HG03565 (cell line): ENCODE measurements around the gene KIAA1958.
A peak's percentile ranks its signal among the peaks of the same experiment; 100 is the strongest.
"Not testable (repeated sequence)": the region's sequence is repeated elsewhere in the genome, so short reads cannot be mapped to it uniquely, and the experiment has no call there.

Experiments
- ATAC-seq: cut with Tn5 transposase; IDR thresholded peaks from one replicate; pipeline ENCODE4 v1.9.1; 2021; ENCODE audit warnings: mild to moderate bottlenecking, moderate library complexity; ENCODE audit not compliant: unreplicated experiment

The KIAA1958 gene

GRCh38 chr9:112586599-112587155, 100.0 kb downstream of the KIAA1958 start:
- no peak for ATAC-seq

GRCh38 chr9:112591875-112592274, 105.2 kb downstream of the KIAA1958 start:
- ATAC-seq = not testable (repeated sequence)

GRCh38 chr9:112599732-112600131, 113.1 kb downstream of the KIAA1958 start:
- no peak for ATAC-seq

- no peak for ATAC-seq
Measured at GRCh38 chr9:112601636-112602035, 115.0 kb downstream of the KIAA1958 start.

GRCh38 chr9:112604790-112605189, 118.2 kb downstream of the KIAA1958 start:
- ATAC-seq = no peak

GRCh38 chr9:112605518-112605917, 118.9 kb downstream of the KIAA1958 start:
- peak; percentile 91 for ATAC-seq

GRCh38 chr9:112605963-112606699, 119.5 kb downstream of the KIAA1958 start:
- ATAC-seq = no peak

GRCh38 chr9:112608851-112609250, 122.2 kb downstream of the KIAA1958 start:
- ATAC-seq = no peak

GRCh38 chr9:112615584-112616266, 129.1 kb downstream of the KIAA1958 start:
- ATAC-seq = no peak

GRCh38 chr9:112617371-112617770, 130.7 kb downstream of the KIAA1958 start:
- no peak for ATAC-seq

- no peak for ATAC-seq
Measured at GRCh38 chr9:112618385-112619009, 131.9 kb downstream of the KIAA1958 start.

GRCh38 chr9:112620388-112620787, 133.8 kb downstream of the KIAA1958 start:
- ATAC-seq = no peak

GRCh38 chr9:112621018-112621655, 134.5 kb downstream of the KIAA1958 start:
- no peak for ATAC-seq

- no peak for ATAC-seq
Measured at GRCh38 chr9:112623198-112623597, 136.6 kb downstream of the KIAA1958 start.

- no peak for ATAC-seq
Measured at GRCh38 chr9:112624711-112625707, 138.4 kb downstream of the KIAA1958 start.

GRCh38 chr9:112629671-112630485, 143.3 kb downstream of the KIAA1958 start:
- ATAC-seq = no peak

GRCh38 chr9:112631313-112632070, 144.9 kb downstream of the KIAA1958 start:
- no peak for ATAC-seq

GRCh38 chr9:112640311-112640710, 153.7 kb downstream of the KIAA1958 start:
- no peak for ATAC-seq
